Activated T-helper 17 cell treated with anti-CD3 and anti-CD28 coated beads, Interleukin-2, amount 50 U/mL, for 72 hours (primary cell): ENCODE measurements around the gene GNB4. TPM values are rescaled to one million over a fixed set of nuclear protein-coding genes. Genes with fewer than 3 reads are reported as not detected.

Experiments
- ATAC-seq: fragments of 150-1000 bp; cut with Tn5 transposase; replicated peaks from 2 replicates; pipeline ENCODE4 v1.10.0; 2021; ENCODE audit warnings: mild to moderate bottlenecking, moderate library complexity
- H3K27ac Mint-ChIP-seq: one replicate; pipeline ENCODE4 v1.8.0; 2022; ENCODE audit warnings: mixed read lengths
- H3K27me3 Mint-ChIP-seq: one replicate; pipeline ENCODE4 v1.8.0; 2022; ENCODE audit warnings: mixed read lengths
- H3K36me3 Mint-ChIP-seq: one replicate; pipeline ENCODE4 v1.8.0; 2022; ENCODE audit warnings: low read depth, mild to moderate bottlenecking, mixed read lengths
- H3K4me1 Mint-ChIP-seq: one replicate; pipeline ENCODE4 v1.8.0; 2022; ENCODE audit warnings: mixed read lengths
- H3K4me3 Mint-ChIP-seq: one replicate; pipeline ENCODE4 v1.8.0; 2022; ENCODE audit warnings: mild to moderate bottlenecking, mixed read lengths
- H3K9me3 Mint-ChIP-seq: one replicate; pipeline ENCODE4 v1.8.0; 2022; ENCODE audit warnings: mixed read lengths
- total RNA-seq, 2 donors: library from RNA; stranded (reverse); gene quantifications; one replicate each; pipeline ENCODE4 v1.2.3, GENCODE V29; 2022

GNB4 gene
- total RNA-seq, result 1 to 10 TPM in 1 of 2 donors, under 1 TPM in 1; 0.53 to 1.7 TPM

GRCh38 chr3:179451265-179452175, at the start of gene GNB4:
GNB4 (minus strand) TSS chr3:179451470; CDS start chr3:179426200, 25,270 bp downstream.
- peak; percentile 78 for ATAC-seq
- Mint-ChIP-seq H3K27me3 (peaks cover 60% of the 10 kb centered on the region), H3K4me3 (peak within 1 kb of the TSS; percentile 76), H3K9me3 (no peaks in the 10 kb centered on the region), H3K4me1 (peaks cover 6% of the 10 kb centered on the region), H3K27ac (no peak within 1 kb of the TSS), H3K36me3 (no peaks in the 10 kb centered on the region)

GRCh38 chr3:179495483-179495882, 44.2 kb upstream of the GNB4 start:
- ATAC-seq, result no peak
- H3K36me3 Mint-ChIP-seq, result no peaks in the 10 kb centered on the region
- no peak overlapping the region for H3K4me3 Mint-ChIP-seq
- H3K4me1 Mint-ChIP-seq, result no peaks in the 10 kb centered on the region
- H3K27me3 Mint-ChIP-seq, result peaks cover 7% of the 10 kb centered on the region
- H3K27ac Mint-ChIP-seq, result no peak overlapping the region
- peaks cover 44% of the 10 kb centered on the region for H3K9me3 Mint-ChIP-seq

GRCh38 chr3:179493260-179493659, 42.0 kb upstream of the GNB4 start:
- no peaks in the 10 kb centered on the region for H3K4me1 Mint-ChIP-seq
- no peak for ATAC-seq
- peaks cover 49% of the 10 kb centered on the region for H3K9me3 Mint-ChIP-seq
- no peaks in the 10 kb centered on the region for H3K36me3 Mint-ChIP-seq
- no peak overlapping the region for H3K4me3 Mint-ChIP-seq
- peaks cover 9% of the 10 kb centered on the region for H3K27me3 Mint-ChIP-seq
- H3K27ac Mint-ChIP-seq, result no peak overlapping the region

GRCh38 chr3:179488213-179488612, 36.9 kb upstream of the GNB4 start:
- Mint-ChIP-seq H3K9me3 (peaks cover 23% of the 10 kb centered on the region), H3K36me3 (no peaks in the 10 kb centered on the region), H3K4me3 (no peak overlapping the region), H3K27me3 (peaks cover 12% of the 10 kb centered on the region), H3K4me1 (no peaks in the 10 kb centered on the region), H3K27ac (no peak overlapping the region)
- ATAC-seq, result no peak

GRCh38 chr3:179486806-179487205, 35.5 kb upstream of the GNB4 start:
- Mint-ChIP-seq H3K27ac (no peak overlapping the region), H3K4me3 (no peak overlapping the region), H3K4me1 (no peaks in the 10 kb centered on the region), H3K9me3 (peaks cover 15% of the 10 kb centered on the region), H3K36me3 (no peaks in the 10 kb centered on the region), H3K27me3 (peaks cover 15% of the 10 kb centered on the region)
- no peak for ATAC-seq

- ATAC-seq, result no peak
- Mint-ChIP-seq H3K27ac (no peak overlapping the region), H3K4me3 (no peak overlapping the region), H3K9me3 (no peaks in the 10 kb centered on the region), H3K27me3 (peaks cover 3% of the 10 kb centered on the region), H3K4me1 (no peaks in the 10 kb centered on the region), H3K36me3 (no peaks in the 10 kb centered on the region)
Observed at GRCh38 chr3:179482857-179483256, 31.6 kb upstream of the GNB4 start.

- Mint-ChIP-seq H3K36me3 (no peaks in the 10 kb centered on the region), H3K9me3 (no peaks in the 10 kb centered on the region), H3K4me1 (no peaks in the 10 kb centered on the region), H3K27ac (no peak overlapping the region), H3K4me3 (no peak overlapping the region), H3K27me3 (peaks cover 4% of the 10 kb centered on the region)
- no peak for ATAC-seq
Observed at GRCh38 chr3:179476215-179476614, 24.9 kb upstream of the GNB4 start.

- H3K9me3 Mint-ChIP-seq, result no peaks in the 10 kb centered on the region
- H3K4me3 Mint-ChIP-seq, result no peak overlapping the region
- H3K36me3 Mint-ChIP-seq, result no peaks in the 10 kb centered on the region
- no peaks in the 10 kb centered on the region for H3K4me1 Mint-ChIP-seq
- no peak for ATAC-seq
- H3K27ac Mint-ChIP-seq, result no peak overlapping the region
- peaks cover 4% of the 10 kb centered on the region for H3K27me3 Mint-ChIP-seq
Observed at GRCh38 chr3:179474480-179474879, 23.2 kb upstream of the GNB4 start.

- H3K9me3 Mint-ChIP-seq, result no peaks in the 10 kb centered on the region
- ATAC-seq, result no peak
- no peaks in the 10 kb centered on the region for H3K36me3 Mint-ChIP-seq
- H3K27ac Mint-ChIP-seq, result no peak overlapping the region
- no peak overlapping the region for H3K4me3 Mint-ChIP-seq
- peaks cover 4% of the 10 kb centered on the region for H3K27me3 Mint-ChIP-seq
- no peaks in the 10 kb centered on the region for H3K4me1 Mint-ChIP-seq
Observed at GRCh38 chr3:179473565-179473964, 22.3 kb upstream of the GNB4 start.

GRCh38 chr3:179464323-179465092, 13.2 kb upstream of the GNB4 start:
- H3K4me1 Mint-ChIP-seq, result peaks cover 5% of the 10 kb centered on the region
- no peaks in the 10 kb centered on the region for H3K9me3 Mint-ChIP-seq
- no peaks in the 10 kb centered on the region for H3K36me3 Mint-ChIP-seq
- H3K27me3 Mint-ChIP-seq, result peaks cover 20% of the 10 kb centered on the region
- peak; percentile 37 for ATAC-seq
- no peak overlapping the region for H3K27ac Mint-ChIP-seq
- H3K4me3 Mint-ChIP-seq, result peak overlapping the region; percentile 9

GRCh38 chr3:179463319-179463718, 12.0 kb upstream of the GNB4 start:
- H3K4me1 Mint-ChIP-seq, result peaks cover 5% of the 10 kb centered on the region

GRCh38 chr3:179460260-179460659, 9.0 kb upstream of the GNB4 start:
- Mint-ChIP-seq H3K36me3 (no peaks in the 10 kb centered on the region), H3K4me3 (no peak overlapping the region), H3K27ac (no peak overlapping the region), H3K4me1 (peaks cover 5% of the 10 kb centered on the region), H3K27me3 (peaks cover 35% of the 10 kb centered on the region), H3K9me3 (no peaks in the 10 kb centered on the region)
- no peak for ATAC-seq

More at GRCh38 chr3:179463319-179463718, 12.0 kb upstream of the GNB4 start:
- no peak overlapping the region for H3K4me3 Mint-ChIP-seq
- H3K9me3 Mint-ChIP-seq, result no peaks in the 10 kb centered on the region
- H3K27me3 Mint-ChIP-seq, result peaks cover 23% of the 10 kb centered on the region
- ATAC-seq, result no peak
- H3K36me3 Mint-ChIP-seq, result no peaks in the 10 kb centered on the region
- no peak overlapping the region for H3K27ac Mint-ChIP-seq

- no peaks in the 10 kb centered on the region for H3K36me3 Mint-ChIP-seq
- H3K27me3 Mint-ChIP-seq, result peaks cover 34% of the 10 kb centered on the region
- no peaks in the 10 kb centered on the region for H3K4me1 Mint-ChIP-seq
- ATAC-seq, result no peak
- no peaks in the 10 kb centered on the region for H3K9me3 Mint-ChIP-seq
- H3K27ac Mint-ChIP-seq, result no peak overlapping the region
- H3K4me3 Mint-ChIP-seq, result no peak overlapping the region
Observed at GRCh38 chr3:179455954-179456353, 4.7 kb upstream of the GNB4 start.

GRCh38 chr3:179454887-179455286, 3.6 kb upstream of the GNB4 start:
- Mint-ChIP-seq H3K36me3 (no peaks in the 10 kb centered on the region), H3K9me3 (no peaks in the 10 kb centered on the region), H3K4me3 (no peak overlapping the region), H3K27ac (no peak overlapping the region), H3K27me3 (peaks cover 40% of the 10 kb centered on the region), H3K4me1 (peaks cover 6% of the 10 kb centered on the region)
- no peak for ATAC-seq

GRCh38 chr3:179453967-179454366, 2.7 kb upstream of the GNB4 start:
- Mint-ChIP-seq H3K4me3 (no peak overlapping the region), H3K27me3 (peaks cover 47% of the 10 kb centered on the region), H3K4me1 (peaks cover 6% of the 10 kb centered on the region), H3K27ac (no peak overlapping the region), H3K9me3 (no peaks in the 10 kb centered on the region), H3K36me3 (no peaks in the 10 kb centered on the region)
- ATAC-seq, result no peak
